Memory B cell (primary cell): ENCODE results near the gene IRS2.
"Not testable (repeated sequence)": the region's sequence is repeated elsewhere in the genome, so short reads cannot be mapped to it uniquely, and the experiment has no call there.

Source experiments
- ATAC-seq: fragments of 150-1000 bp; cut with Tn5 transposase; 2 replicates; pipeline ENCODE4 v1.10.0; 2021; ENCODE audit warnings: low read depth, mild to moderate bottlenecking, moderate library complexity
- DNase-seq, 2 donors: peaks; one replicate each; pipeline ENCODE4 v3.0.0; 2022; ENCODE audit warnings: low spot score in 2 of 2
- H3K27ac Mint-ChIP-seq: one replicate; pipeline ENCODE4 v1.8.0; 2022; ENCODE audit warnings: mild to moderate bottlenecking, moderate library complexity, mixed read lengths
- H3K27me3 Mint-ChIP-seq: one replicate; pipeline ENCODE4 v1.8.0; 2022; ENCODE audit warnings: mixed read lengths
- H3K36me3 Mint-ChIP-seq: one replicate; pipeline ENCODE4 v1.8.0; 2022; ENCODE audit warnings: mild to moderate bottlenecking, mixed read lengths
- H3K4me1 Mint-ChIP-seq: one replicate; pipeline ENCODE4 v1.8.0; 2022; ENCODE audit warnings: mixed read lengths
- H3K4me3 Mint-ChIP-seq: one replicate; pipeline ENCODE4 v1.8.0; 2022; ENCODE audit warnings: mild to moderate bottlenecking, moderate library complexity, mixed read lengths
- H3K9me3 Mint-ChIP-seq: one replicate; pipeline ENCODE4 v1.8.0; 2022; ENCODE audit warnings: mixed read lengths

Gene IRS2, protein sequence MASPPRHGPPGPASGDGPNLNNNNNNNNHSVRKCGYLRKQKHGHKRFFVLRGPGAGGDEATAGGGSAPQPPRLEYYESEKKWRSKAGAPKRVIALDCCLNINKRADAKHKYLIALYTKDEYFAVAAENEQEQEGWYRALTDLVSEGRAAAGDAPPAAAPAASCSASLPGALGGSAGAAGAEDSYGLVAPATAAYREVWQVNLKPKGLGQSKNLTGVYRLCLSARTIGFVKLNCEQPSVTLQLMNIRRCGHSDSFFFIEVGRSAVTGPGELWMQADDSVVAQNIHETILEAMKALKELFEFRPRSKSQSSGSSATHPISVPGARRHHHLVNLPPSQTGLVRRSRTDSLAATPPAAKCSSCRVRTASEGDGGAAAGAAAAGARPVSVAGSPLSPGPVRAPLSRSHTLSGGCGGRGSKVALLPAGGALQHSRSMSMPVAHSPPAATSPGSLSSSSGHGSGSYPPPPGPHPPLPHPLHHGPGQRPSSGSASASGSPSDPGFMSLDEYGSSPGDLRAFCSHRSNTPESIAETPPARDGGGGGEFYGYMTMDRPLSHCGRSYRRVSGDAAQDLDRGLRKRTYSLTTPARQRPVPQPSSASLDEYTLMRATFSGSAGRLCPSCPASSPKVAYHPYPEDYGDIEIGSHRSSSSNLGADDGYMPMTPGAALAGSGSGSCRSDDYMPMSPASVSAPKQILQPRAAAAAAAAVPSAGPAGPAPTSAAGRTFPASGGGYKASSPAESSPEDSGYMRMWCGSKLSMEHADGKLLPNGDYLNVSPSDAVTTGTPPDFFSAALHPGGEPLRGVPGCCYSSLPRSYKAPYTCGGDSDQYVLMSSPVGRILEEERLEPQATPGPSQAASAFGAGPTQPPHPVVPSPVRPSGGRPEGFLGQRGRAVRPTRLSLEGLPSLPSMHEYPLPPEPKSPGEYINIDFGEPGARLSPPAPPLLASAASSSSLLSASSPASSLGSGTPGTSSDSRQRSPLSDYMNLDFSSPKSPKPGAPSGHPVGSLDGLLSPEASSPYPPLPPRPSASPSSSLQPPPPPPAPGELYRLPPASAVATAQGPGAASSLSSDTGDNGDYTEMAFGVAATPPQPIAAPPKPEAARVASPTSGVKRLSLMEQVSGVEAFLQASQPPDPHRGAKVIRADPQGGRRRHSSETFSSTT (N-terminal part only)

GRCh38 chr13:109786457-109787134 is at the start of gene IRS2:
IRS2 (minus strand) TSS chr13:109786583; CDS start chr13:109786053, 530 bp downstream.
- Mint-ChIP-seq H3K9me3 (no peaks in the 10 kb centered on the region), H3K4me3 (peak within 1 kb of the TSS; percentile 85), H3K36me3 (no peaks in the 10 kb centered on the region), H3K27ac (peak within 1 kb of the TSS; percentile 63), H3K4me1 (peaks cover 3% of the 10 kb centered on the region), H3K27me3 (peaks cover 3% of the 10 kb centered on the region)
- ATAC-seq (peak; percentile 85), DNase-seq (peak; percentile 83 to 90)

- Mint-ChIP-seq H3K4me1 (no peaks in the 10 kb centered on the region), H3K4me3 (no peak overlapping the region), H3K36me3 (no peaks in the 10 kb centered on the region), H3K9me3 (no peaks in the 10 kb centered on the region), H3K27me3 (peaks cover 3% of the 10 kb centered on the region), H3K27ac (no peak overlapping the region)
- ATAC-seq, result no peak
- no peak for DNase-seq
Measured at GRCh38 chr13:109834973-109835720, 48.8 kb upstream of the IRS2 start.

- Mint-ChIP-seq H3K9me3 (no peaks in the 10 kb centered on the region), H3K4me1 (no peaks in the 10 kb centered on the region), H3K36me3 (no peaks in the 10 kb centered on the region), H3K27me3 (peaks cover 3% of the 10 kb centered on the region), H3K27ac (no peak overlapping the region), H3K4me3 (no peak overlapping the region)
- no peak for DNase-seq
- ATAC-seq, result no peak
Measured at GRCh38 chr13:109833940-109834339, 47.6 kb upstream of the IRS2 start.

- H3K36me3 Mint-ChIP-seq, result no peaks in the 10 kb centered on the region
- no peak overlapping the region for H3K27ac Mint-ChIP-seq
- DNase-seq, result no peak
Measured at GRCh38 chr13:109833071-109833470, 46.7 kb upstream of the IRS2 start.

GRCh38 chr13:109828591-109829316 is 42.4 kb upstream of the IRS2 start:
- not testable (repeated sequence) for DNase-seq, ATAC-seq, H3K27me3 Mint-ChIP-seq, H3K27ac Mint-ChIP-seq, H3K4me1 Mint-ChIP-seq, H3K9me3 Mint-ChIP-seq, H3K4me3 Mint-ChIP-seq, H3K36me3 Mint-ChIP-seq

More at GRCh38 chr13:109833071-109833470, 46.7 kb upstream of the IRS2 start:
- Mint-ChIP-seq H3K9me3 (no peaks in the 10 kb centered on the region), H3K27me3 (peaks cover 3% of the 10 kb centered on the region), H3K4me1 (no peaks in the 10 kb centered on the region), H3K4me3 (no peak overlapping the region)
- no peak for ATAC-seq

GRCh38 chr13:109823201-109823600 is 36.8 kb upstream of the IRS2 start:
- ATAC-seq, H3K4me1 Mint-ChIP-seq, H3K36me3 Mint-ChIP-seq, H3K9me3 Mint-ChIP-seq, H3K27ac Mint-ChIP-seq, H3K4me3 Mint-ChIP-seq, DNase-seq, H3K27me3 Mint-ChIP-seq: not testable (repeated sequence)

DNA sequence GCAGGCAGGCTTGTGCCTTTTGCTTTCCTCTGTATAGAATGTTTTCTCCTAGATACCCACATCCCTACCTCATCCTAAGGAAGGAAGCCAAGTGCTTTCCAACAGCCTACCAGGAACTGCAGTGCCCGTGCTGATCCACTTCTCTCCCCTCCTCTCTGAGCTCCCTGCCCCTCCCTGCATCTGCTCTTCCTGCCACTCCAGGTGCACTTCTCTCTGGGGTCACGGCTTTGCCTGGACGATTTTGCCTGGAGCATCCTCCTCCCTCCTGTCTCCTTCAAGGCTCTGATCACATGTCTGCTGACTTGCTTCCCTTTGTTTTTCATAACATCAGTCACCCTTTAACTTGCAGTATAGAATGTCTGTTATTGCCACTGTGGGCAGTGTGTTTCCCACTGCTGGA is 34.7 kb upstream of the IRS2 start:
- DNase-seq (no peak), ATAC-seq (no peak)
- no peak overlapping the region for H3K4me3 Mint-ChIP-seq
- H3K36me3 Mint-ChIP-seq, result no peaks in the 10 kb centered on the region
- H3K27me3 Mint-ChIP-seq, result no peaks in the 10 kb centered on the region
- peaks cover 2% of the 10 kb centered on the region for H3K9me3 Mint-ChIP-seq
- H3K4me1 Mint-ChIP-seq, result no peaks in the 10 kb centered on the region
- H3K27ac Mint-ChIP-seq, result no peak overlapping the region

- no peak overlapping the region for H3K4me3 Mint-ChIP-seq
- H3K27me3 Mint-ChIP-seq, result no peaks in the 10 kb centered on the region
- H3K4me1 Mint-ChIP-seq, result no peaks in the 10 kb centered on the region
- DNase-seq (no peak), ATAC-seq (no peak)
- H3K36me3 Mint-ChIP-seq, result no peaks in the 10 kb centered on the region
- peaks cover 2% of the 10 kb centered on the region for H3K9me3 Mint-ChIP-seq
- H3K27ac Mint-ChIP-seq, result no peak overlapping the region
Measured at GRCh38 chr13:109819874-109820273, 33.5 kb upstream of the IRS2 start.

- DNase-seq (no peak), ATAC-seq (no peak)
- H3K9me3 Mint-ChIP-seq, result peaks cover 2% of the 10 kb centered on the region
- H3K27ac Mint-ChIP-seq, result no peak overlapping the region
- H3K4me1 Mint-ChIP-seq, result no peaks in the 10 kb centered on the region
- no peaks in the 10 kb centered on the region for H3K36me3 Mint-ChIP-seq
- H3K27me3 Mint-ChIP-seq, result no peaks in the 10 kb centered on the region
- H3K4me3 Mint-ChIP-seq, result no peak overlapping the region
Measured at GRCh38 chr13:109818886-109819285, 32.5 kb upstream of the IRS2 start.

GRCh38 chr13:109817591-109818535 is 31.5 kb upstream of the IRS2 start:
- H3K4me3 Mint-ChIP-seq, result no peak overlapping the region

GRCh38 chr13:109816808-109817203 is 30.4 kb upstream of the IRS2 start:
- H3K36me3 Mint-ChIP-seq, result no peaks in the 10 kb centered on the region
- H3K4me1 Mint-ChIP-seq, result no peaks in the 10 kb centered on the region
- H3K27me3 Mint-ChIP-seq, result peaks cover 4% of the 10 kb centered on the region
- no peak overlapping the region for H3K4me3 Mint-ChIP-seq
- H3K9me3 Mint-ChIP-seq, result peaks cover 2% of the 10 kb centered on the region
- no peak overlapping the region for H3K27ac Mint-ChIP-seq
- ATAC-seq (no peak), DNase-seq (no peak)

More at GRCh38 chr13:109817591-109818535, 31.5 kb upstream of the IRS2 start:
- DNase-seq (no peak), ATAC-seq (no peak)
- Mint-ChIP-seq H3K9me3 (peaks cover 2% of the 10 kb centered on the region), H3K4me1 (no peaks in the 10 kb centered on the region), H3K27me3 (peaks cover 3% of the 10 kb centered on the region), H3K36me3 (no peaks in the 10 kb centered on the region), H3K27ac (no peak overlapping the region)
